C4-2B (cell line): ENCODE measurements around the gene UBE3A.
"Not testable (repeated sequence)": the region's sequence is repeated elsewhere in the genome, so short reads cannot be mapped to it uniquely, and the experiment has no call there.

Experiments used
- H3K27ac ChIP-seq: fragments of 450-650 bp; 2 replicates; pipeline ENCODE4 v1.5.1; 2017
- ZFX ChIP-seq: fragments of 450-650 bp; IDR thresholded peaks from 2 replicates; pipeline ENCODE4 v1.6.1; 2017
- TF ChIP-seq, protein P1 (sequence below): fragments of 450-650 bp; conservative IDR thresholded peaks from 2 replicates; pipeline ENCODE4 v1.5.1; 2017; ENCODE audit warnings: mild to moderate bottlenecking

Gene UBE3A

DNA sequence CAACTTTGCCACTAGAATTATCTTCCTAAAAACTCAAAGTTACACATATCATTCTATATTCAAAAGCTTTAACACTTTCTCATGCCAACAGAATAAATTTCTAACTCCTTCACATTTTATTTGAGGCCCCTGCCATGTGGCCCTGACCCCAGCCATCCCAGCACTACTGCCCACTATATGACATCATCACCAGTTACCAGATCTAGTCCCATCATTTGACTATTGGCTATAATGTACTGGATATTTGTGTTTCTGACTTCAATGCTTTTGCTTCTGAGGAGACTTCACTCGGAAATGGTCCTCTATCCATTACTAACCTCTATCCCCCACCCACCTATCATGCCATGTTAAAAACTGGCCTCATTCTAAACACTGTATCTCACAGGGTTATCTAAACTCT is 23.6 kb downstream of the UBE3A start:
- no peak overlapping the region for H3K27ac ChIP-seq
- TF ChIP-seq ZFX, result no peak
- TF ChIP-seq, protein P1, sequence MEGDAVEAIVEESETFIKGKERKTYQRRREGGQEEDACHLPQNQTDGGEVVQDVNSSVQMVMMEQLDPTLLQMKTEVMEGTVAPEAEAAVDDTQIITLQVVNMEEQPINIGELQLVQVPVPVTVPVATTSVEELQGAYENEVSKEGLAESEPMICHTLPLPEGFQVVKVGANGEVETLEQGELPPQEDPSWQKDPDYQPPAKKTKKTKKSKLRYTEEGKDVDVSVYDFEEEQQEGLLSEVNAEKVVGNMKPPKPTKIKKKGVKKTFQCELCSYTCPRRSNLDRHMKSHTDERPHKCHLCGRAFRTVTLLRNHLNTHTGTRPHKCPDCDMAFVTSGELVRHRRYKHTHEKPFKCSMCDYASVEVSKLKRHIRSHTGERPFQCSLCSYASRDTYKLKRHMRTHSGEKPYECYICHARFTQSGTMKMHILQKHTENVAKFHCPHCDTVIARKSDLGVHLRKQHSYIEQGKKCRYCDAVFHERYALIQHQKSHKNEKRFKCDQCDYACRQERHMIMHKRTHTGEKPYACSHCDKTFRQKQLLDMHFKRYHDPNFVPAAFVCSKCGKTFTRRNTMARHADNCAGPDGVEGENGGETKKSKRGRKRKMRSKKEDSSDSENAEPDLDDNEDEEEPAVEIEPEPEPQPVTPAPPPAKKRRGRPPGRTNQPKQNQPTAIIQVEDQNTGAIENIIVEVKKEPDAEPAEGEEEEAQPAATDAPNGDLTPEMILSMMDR, result no peak

DNA sequence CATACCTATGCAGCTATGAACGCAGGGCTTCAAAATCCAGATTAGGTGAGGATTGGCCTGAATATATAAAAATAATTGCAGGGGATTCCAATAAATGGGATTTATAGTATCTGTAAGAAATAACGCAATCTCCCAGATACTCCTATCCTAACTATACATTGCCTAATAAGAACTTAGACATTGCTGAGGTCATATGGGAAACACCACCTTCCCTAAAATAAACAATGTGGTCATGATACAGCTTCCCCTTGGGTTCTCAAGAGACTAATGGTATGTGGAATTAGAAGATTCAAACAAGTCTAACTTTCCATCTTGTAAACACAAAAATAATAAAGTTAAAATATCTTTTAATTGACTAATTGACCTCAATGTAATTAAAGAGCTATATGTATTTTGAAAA is 28.2 kb downstream of the UBE3A start:
- H3K27ac ChIP-seq, result no peak overlapping the region
- no peak for TF ChIP-seq ZFX
- TF ChIP-seq, protein P1, result no peak

DNA sequence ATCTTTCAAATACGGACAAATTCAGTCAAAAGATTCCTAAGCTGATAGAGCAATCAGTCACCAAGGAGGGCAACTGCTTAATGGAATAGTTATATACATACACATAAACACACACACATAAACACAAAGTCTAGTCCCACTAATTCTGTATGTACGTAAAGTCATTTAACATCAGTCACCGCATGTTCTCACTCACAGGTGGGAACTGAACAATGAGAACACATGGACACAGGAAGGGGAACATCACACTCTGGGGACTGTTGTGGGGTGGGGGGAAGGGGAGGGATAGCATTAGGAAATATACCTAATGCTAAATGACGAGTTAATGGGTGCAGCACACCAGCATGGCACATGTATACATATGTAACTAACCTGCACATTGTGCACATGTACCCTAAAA is 29.1 kb downstream of the UBE3A start:
- H3K27ac ChIP-seq, result not testable (repeated sequence)

DNA sequence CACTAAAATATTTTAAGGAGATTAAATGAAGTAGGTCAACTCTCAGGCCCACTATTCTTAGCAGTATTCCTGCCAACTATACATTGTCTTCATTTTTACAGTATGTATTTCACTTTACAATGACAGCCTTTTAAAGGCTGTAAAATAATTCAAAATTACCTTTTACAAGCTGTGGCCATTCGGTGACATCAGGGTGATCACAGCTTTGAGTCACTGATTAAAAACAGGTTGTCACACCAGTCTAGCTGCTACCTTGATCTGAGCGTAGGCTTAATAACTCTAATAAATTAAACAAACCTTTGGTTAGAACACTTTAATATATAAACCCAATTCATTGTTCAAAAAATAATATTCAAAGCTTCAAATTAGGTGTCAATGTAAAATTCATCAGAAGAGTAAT is 29.9 kb downstream of the UBE3A start:
- H3K27ac ChIP-seq, result no peak overlapping the region
- TF ChIP-seq ZFX, result no peak
- TF ChIP-seq, protein P1, result no peak

DNA sequence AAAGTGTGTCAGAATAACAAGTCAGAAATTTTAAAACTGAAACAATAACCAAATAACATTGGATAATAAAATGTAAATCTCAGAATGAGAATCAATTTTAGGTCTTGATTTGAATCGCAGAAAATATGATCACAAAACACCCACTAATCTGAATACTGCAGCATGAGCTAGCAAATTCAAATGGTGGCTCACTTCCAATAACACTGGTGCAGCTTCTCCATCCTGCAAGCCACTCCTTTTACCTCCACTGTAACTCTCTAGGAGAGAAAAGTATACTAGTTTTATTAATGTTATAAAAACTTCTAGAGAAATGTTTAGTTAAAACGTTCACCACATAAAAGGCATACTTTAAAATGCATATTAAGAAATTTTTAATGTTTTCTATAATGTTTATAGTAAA is 30.4 kb downstream of the UBE3A start:
- no peak overlapping the region for H3K27ac ChIP-seq
- TF ChIP-seq, protein P1, result no peak
- no peak for TF ChIP-seq ZFX

DNA sequence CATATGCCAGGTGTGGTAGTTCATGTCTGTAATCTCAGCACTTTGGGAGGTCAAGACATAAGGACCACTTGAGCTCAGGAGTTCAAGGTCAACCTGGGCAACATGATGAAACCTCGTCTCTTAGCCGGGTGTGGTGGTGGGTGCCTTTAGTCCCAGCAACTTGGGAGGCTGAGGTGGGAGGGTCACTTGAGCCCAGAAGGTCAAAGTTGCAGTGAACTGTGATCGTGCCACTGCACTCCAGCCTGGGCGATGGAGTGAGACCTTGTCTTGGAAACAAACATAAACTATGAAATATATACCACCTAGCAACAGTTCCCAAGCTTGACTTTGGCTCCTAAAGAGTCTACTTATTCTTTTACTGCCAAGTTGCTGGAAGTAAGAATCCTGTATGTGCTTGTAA is 30.9 kb downstream of the UBE3A start:
- peak overlapping the region; percentile 44; the same call in 1 of the 2 replicates for H3K27ac ChIP-seq
- TF ChIP-seq, protein P1, result no peak
- TF ChIP-seq ZFX, result no peak

DNA sequence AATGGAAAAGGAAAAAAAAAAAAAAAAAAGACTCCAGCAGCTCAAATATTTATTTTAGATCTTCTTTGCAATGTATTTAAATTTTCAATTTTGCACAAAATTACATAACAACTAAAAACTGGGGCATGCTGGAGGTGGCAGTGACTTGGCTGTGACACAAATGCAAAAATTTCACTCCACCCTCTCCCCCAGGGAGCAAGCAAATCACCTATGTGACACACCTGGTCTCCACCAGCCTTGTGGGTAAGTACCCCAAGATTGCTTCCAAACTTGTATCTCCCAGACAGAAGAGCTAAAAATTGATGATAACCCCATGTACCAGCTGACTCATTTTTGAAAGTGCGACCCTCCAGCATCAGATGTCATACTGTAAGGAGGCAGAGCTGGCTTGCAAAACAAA is 32.0 kb downstream of the UBE3A start:
- TF ChIP-seq, protein P1, result no peak
- TF ChIP-seq ZFX, result no peak

DNA sequence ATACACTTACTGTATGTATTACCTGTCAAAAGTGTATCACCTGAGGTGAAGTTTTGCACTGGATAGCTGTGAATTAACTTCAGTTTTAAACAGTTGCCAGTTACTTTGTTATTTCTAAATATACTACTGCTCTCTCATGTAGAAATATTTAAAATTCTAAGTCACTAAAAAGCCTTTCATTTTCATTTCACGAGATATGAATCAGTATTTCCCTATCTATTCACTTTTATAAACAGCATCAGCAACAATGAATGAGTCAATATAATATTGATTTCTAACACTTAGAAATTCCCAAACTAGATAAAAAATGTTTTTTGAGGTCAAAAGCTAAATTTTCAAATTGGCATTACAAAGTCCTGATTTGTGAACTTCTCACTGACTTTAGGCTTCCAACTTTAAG is 32.6 kb downstream of the UBE3A start:
- no peak overlapping the region for H3K27ac ChIP-seq
- TF ChIP-seq, protein P1, result no peak
- TF ChIP-seq ZFX, result no peak

More for the DNA sequence above, 32.0 kb downstream of the UBE3A start:
- no peak overlapping the region for H3K27ac ChIP-seq
